ENCODE measurements around the gene DGKE. TPM values are rescaled to one million over a fixed set of nuclear protein-coding genes. Genes with fewer than 3 reads are reported as not detected.

DGKE gene
- total RNA-seq, 1 experiment from 2014 or later: 10.0 TPM

DNA sequence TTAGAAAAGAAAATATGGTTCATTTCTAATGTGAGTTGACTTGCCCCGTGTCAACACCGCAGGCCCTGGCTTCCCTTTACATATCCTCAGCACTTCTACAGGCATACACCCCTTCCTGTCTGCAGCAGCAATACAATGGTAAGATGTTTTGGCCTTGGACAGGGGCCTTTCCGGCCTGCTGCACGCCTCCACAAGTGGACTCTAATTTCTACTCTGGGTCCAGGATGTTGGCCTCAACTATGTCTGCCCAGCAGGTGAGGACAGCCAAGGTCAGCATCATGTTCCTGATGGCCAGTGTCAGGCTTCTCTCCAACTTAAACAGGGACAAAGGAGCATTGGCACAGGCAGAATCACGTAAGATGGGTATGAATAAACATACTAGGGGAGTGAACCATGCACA, 11.2 kb upstream of the DGKE start:
- BruUV-seq (replicated peaks): no TSS peak

GRCh38 chr17:56823848-56824247, 10.1 kb upstream of the DGKE start:
- Histone ChIP-seq H3K36me3 (ENCODE audit: insufficient read depth, low read length, poor library complexity, severe bottlenecking) (no peaks in the 10 kb centered on the region), H3K9me3 (ENCODE audit: low read depth, low read length, poor library complexity, severe bottlenecking) (no peaks in the 10 kb centered on the region), H3K4me1 (ENCODE audit: insufficient read depth, low read length, poor library complexity, severe bottlenecking) (no peaks in the 10 kb centered on the region), H3K4me3 (ENCODE audit: low read depth, low read length, poor library complexity, severe bottlenecking) (no peak overlapping the region), H3K27me3 (replicated peaks; ENCODE audit: insufficient read depth, low read depth, low read length, poor library complexity) (no peaks in the 10 kb centered on the region), H3K27ac (ENCODE audit: low read depth, low read length, poor library complexity, severe bottlenecking) (no peak overlapping the region)
- TF ChIP-seq, protein P1, sequence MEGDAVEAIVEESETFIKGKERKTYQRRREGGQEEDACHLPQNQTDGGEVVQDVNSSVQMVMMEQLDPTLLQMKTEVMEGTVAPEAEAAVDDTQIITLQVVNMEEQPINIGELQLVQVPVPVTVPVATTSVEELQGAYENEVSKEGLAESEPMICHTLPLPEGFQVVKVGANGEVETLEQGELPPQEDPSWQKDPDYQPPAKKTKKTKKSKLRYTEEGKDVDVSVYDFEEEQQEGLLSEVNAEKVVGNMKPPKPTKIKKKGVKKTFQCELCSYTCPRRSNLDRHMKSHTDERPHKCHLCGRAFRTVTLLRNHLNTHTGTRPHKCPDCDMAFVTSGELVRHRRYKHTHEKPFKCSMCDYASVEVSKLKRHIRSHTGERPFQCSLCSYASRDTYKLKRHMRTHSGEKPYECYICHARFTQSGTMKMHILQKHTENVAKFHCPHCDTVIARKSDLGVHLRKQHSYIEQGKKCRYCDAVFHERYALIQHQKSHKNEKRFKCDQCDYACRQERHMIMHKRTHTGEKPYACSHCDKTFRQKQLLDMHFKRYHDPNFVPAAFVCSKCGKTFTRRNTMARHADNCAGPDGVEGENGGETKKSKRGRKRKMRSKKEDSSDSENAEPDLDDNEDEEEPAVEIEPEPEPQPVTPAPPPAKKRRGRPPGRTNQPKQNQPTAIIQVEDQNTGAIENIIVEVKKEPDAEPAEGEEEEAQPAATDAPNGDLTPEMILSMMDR (conservative IDR thresholded peaks at IDR 0.05; ENCODE audit: low read depth, low read length): no peak
- no peak for TF ChIP-seq EZH2 (IDR thresholded peaks at IDR 0.05; ENCODE audit: borderline replicate concordance, low read depth, low read length, poor library complexity, severe bottlenecking)
- no peak for DNase-seq (ENCODE audit: low spot score)
- BruUV-seq (replicated peaks): no TSS peak
- intact Hi-C loops (cut with micrococcal nuclease; ENCODE audit: unreplicated experiment): no loop called here
- ChIA-PET CTCF (no interaction called here), POLR2A (ENCODE audit: low non-redundant PET) (no interaction called here)

More for the DNA sequence above, 11.2 kb upstream of the DGKE start:
- H3K27me3 ChIP-seq (replicated peaks; ENCODE audit: insufficient read depth, low read depth, low read length, poor library complexity): no peaks in the 10 kb centered on the region
- H3K36me3 ChIP-seq (ENCODE audit: insufficient read depth, low read length, poor library complexity, severe bottlenecking): no peaks in the 10 kb centered on the region
- H3K27ac ChIP-seq (ENCODE audit: low read depth, low read length, poor library complexity, severe bottlenecking): no peak overlapping the region
- intact Hi-C loops (cut with micrococcal nuclease; ENCODE audit: unreplicated experiment): no loop called here
- TF ChIP-seq EZH2 (IDR thresholded peaks at IDR 0.05; ENCODE audit: borderline replicate concordance, low read depth, low read length, poor library complexity, severe bottlenecking): no peak
- TF ChIP-seq, protein P1 (conservative IDR thresholded peaks at IDR 0.05; ENCODE audit: low read depth, low read length): no peak
- POLR2A ChIA-PET (ENCODE audit: low non-redundant PET): no interaction called here
- no peak for DNase-seq (ENCODE audit: low spot score)
- H3K4me3 ChIP-seq (ENCODE audit: low read depth, low read length, poor library complexity, severe bottlenecking): no peak overlapping the region
- no peaks in the 10 kb centered on the region for H3K4me1 ChIP-seq (ENCODE audit: insufficient read depth, low read length, poor library complexity, severe bottlenecking)
- CTCF ChIA-PET: no interaction called here
- H3K9me3 ChIP-seq (ENCODE audit: low read depth, low read length, poor library complexity, severe bottlenecking): no peaks in the 10 kb centered on the region

DNA sequence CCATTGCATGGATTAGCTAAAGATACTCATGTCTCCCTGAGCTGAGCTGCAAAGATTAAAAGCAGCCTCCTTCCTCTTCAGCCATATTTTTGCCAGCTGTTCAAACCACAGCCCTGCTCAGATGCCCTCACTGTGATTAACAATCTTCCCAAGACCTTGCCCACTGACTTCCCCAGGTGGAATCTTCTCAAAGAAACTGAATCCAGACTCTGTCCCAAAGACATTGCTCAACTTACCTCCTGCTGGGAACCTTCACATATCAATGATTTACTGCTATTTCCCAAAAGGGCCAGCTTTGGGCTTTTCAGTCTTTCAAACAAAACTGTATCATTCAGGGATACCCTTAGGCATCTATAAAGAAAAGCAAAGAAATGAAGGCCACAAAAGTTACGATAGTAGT, 9.4 kb upstream of the DGKE start:
- Histone ChIP-seq H3K4me3 (ENCODE audit: low read depth, low read length, poor library complexity, severe bottlenecking) (no peak overlapping the region), H3K9me3 (ENCODE audit: low read depth, low read length, poor library complexity, severe bottlenecking) (no peaks in the 10 kb centered on the region), H3K27me3 (replicated peaks; ENCODE audit: insufficient read depth, low read depth, low read length, poor library complexity) (no peaks in the 10 kb centered on the region), H3K36me3 (ENCODE audit: insufficient read depth, low read length, poor library complexity, severe bottlenecking) (no peaks in the 10 kb centered on the region), H3K27ac (ENCODE audit: low read depth, low read length, poor library complexity, severe bottlenecking) (no peak overlapping the region), H3K4me1 (ENCODE audit: insufficient read depth, low read length, poor library complexity, severe bottlenecking) (no peaks in the 10 kb centered on the region)
- DNase-seq (ENCODE audit: low spot score): peak; percentile 18
- ChIA-PET CTCF (no interaction called here), POLR2A (ENCODE audit: low non-redundant PET) (no interaction called here)
- BruUV-seq (replicated peaks): no TSS peak
- intact Hi-C loops (cut with micrococcal nuclease; ENCODE audit: unreplicated experiment): no loop called here
- TF ChIP-seq EZH2 (IDR thresholded peaks at IDR 0.05; ENCODE audit: borderline replicate concordance, low read depth, low read length, poor library complexity, severe bottlenecking): no peak
- TF ChIP-seq, protein P1 (conservative IDR thresholded peaks at IDR 0.05; ENCODE audit: low read depth, low read length): no peak

Measured in A673 (cell line).